Keratinocyte (primary cell): Measurements from ENCODE around the gene NOD2. TPM values are rescaled to one million over a fixed set of nuclear protein-coding genes. Genes with fewer than 3 reads are reported as not detected.

ENCODE experiments used
- DNase-seq: peaks from one replicate; pipeline ENCODE4 v3.0.0-alpha.2; 2011; ENCODE audit warnings: low read depth, missing footprints, low spot score
- FAIRE-seq: peaks from 2 replicates; lab custom pipeline; 2011; peaks lifted over from hg19 to GRCh38; lab: Jason Lieb, UNC
- H2AFZ ChIP-seq: 2 replicates; pipeline ENCODE4 v1.6.0; 2012; ENCODE audit warnings: low read length, control low read depth, inconsistent platforms; ENCODE audit not compliant: control insufficient read depth
- H3K27ac ChIP-seq: 2 replicates; pipeline ENCODE4 v1.5.1; 2011; ENCODE audit warnings: low read length; ENCODE audit not compliant: control insufficient read depth, insufficient read depth
- H3K27me3 ChIP-seq: 3 replicates; pipeline ENCODE4 v1.6.0; 2011; ENCODE audit warnings: low read length; ENCODE audit not compliant: control insufficient read depth, insufficient read depth; ENCODE audit errors: extremely low read depth
- H3K36me3 ChIP-seq, 2 experiments: 2 replicates in 1 of 2; 3 replicates in 1 of 2; pipeline ENCODE4 v1.5.1; 2011; ENCODE audit warnings: low read length in 2 of 2, mild to moderate bottlenecking in 1 of 2; ENCODE audit not compliant: control insufficient read depth in 2 of 2, insufficient read depth in 2 of 2; ENCODE audit errors: extremely low read depth in 1 of 2
- H3K4me1 ChIP-seq: 3 replicates; pipeline ENCODE4 v1.5.1; 2011; ENCODE audit warnings: low read length; ENCODE audit not compliant: control insufficient read depth, insufficient read depth; ENCODE audit errors: extremely low read depth
- H3K4me2 ChIP-seq: 3 replicates; pipeline ENCODE4 v1.6.0; 2011; ENCODE audit warnings: low read depth, low read length; ENCODE audit not compliant: control insufficient read depth, insufficient read depth; ENCODE audit errors: extremely low read depth
- H3K4me3 ChIP-seq, 3 experiments: fragments of 200-600 bp in 1 of 3; sonication (generic) in 1 of 3; 2 replicates in 2 of 3; 3 replicates in 1 of 3; pipeline ENCODE4 v1.5.1; 2011 to 2016; ENCODE audit warnings: low read length in 3 of 3, mild to moderate bottlenecking in 3 of 3, control low read depth in 2 of 3, inconsistent platforms in 1 of 3, low read depth in 1 of 3, mixed read lengths in 1 of 3, mixed run types in 1 of 3, moderate library complexity in 1 of 3; ENCODE audit not compliant: control insufficient read depth in 2 of 3, insufficient read depth in 2 of 3; ENCODE audit errors: extremely low read depth in 1 of 3
- H3K79me2 ChIP-seq: 2 replicates; pipeline ENCODE4 v1.6.0; 2012; ENCODE audit warnings: low read length; ENCODE audit not compliant: control insufficient read depth, insufficient read depth
- H3K9ac ChIP-seq: 3 replicates; pipeline ENCODE4 v1.6.0; 2011; ENCODE audit warnings: low read length; ENCODE audit not compliant: control insufficient read depth, insufficient read depth; ENCODE audit errors: extremely low read depth
- H3K9me1 ChIP-seq: 3 replicates; pipeline ENCODE4 v1.6.0; 2011; ENCODE audit warnings: low read length; ENCODE audit not compliant: control insufficient read depth, insufficient read depth; ENCODE audit errors: extremely low read depth
- H3K9me3 ChIP-seq: 2 replicates; pipeline ENCODE4 v1.5.1; 2012; ENCODE audit warnings: low read depth, low read length; ENCODE audit not compliant: control insufficient read depth
- H4K20me1 ChIP-seq: 3 replicates; pipeline ENCODE4 v1.6.0; 2011; ENCODE audit warnings: low read length; ENCODE audit not compliant: control insufficient read depth, insufficient read depth; ENCODE audit errors: extremely low read depth
- CTCF ChIP-seq, 3 experiments: IDR thresholded peaks in 1 of 3; conservative IDR thresholded peaks in 1 of 3; optimal IDR thresholded peaks in 1 of 3; 2 replicates in 2 of 3; 3 replicates in 1 of 3; pipeline versions ENCODE3 to v1.5.1; 2011; ENCODE audit warnings: low read length in 3 of 3, mild to moderate bottlenecking in 3 of 3, moderate library complexity in 2 of 3, control low read depth in 1 of 3, inconsistent platforms in 1 of 3; ENCODE audit not compliant: insufficient read depth in 2 of 3; ENCODE audit errors: extremely low read depth in 1 of 3
- EZH2 ChIP-seq: IDR thresholded peaks from one replicate; pipeline ENCODE4 v1.6.1; 2012; ENCODE audit warnings: inconsistent platforms, mild to moderate bottlenecking, low read length, moderate library complexity
- dilution Hi-C: fragments of 300-500 bp; cut with MboI; formaldehyde crosslinking; loops from one replicate; pipeline ENCODE4 v1.7.0; 2020; ENCODE audit warnings: low sequenced_read_pairs; ENCODE audit not compliant: extremely low pct_ligation_motif_present
- polyA plus RNA-seq, 5 experiments: library from polyadenylated mRNA; depleted of rRNA in 3 of 5; stranded (reverse) in 3 of 5; stranded (forward) in 1 of 5; unstranded in 1 of 5; fragments of >200 nt; gene quantifications; 1 replicate in 1 of 5; 2 replicates in 3 of 5; 3 replicates in 1 of 5; pipeline versions ENCODE4 v1.2.1 to v1.2.3, GENCODE V29; 2011 to 2012; ENCODE audit warnings: missing spikeins in 2 of 5, low read depth in 1 of 5, low replicate concordance in 1 of 5

Gene NOD2
- polyA plus RNA-seq, 1 donor (not counting 4 experiments of a cell fraction or from before 2014, with no cell fraction given), result 0.80 TPM

- Histone ChIP-seq H4K20me1 (no peaks in the 10 kb centered on the region), H3K4me1 (peaks cover 18% of the 10 kb centered on the region), H3K9me3 (no peaks in the 10 kb centered on the region), H3K27ac (peak overlapping the region; percentile 82), H3K4me3 (peak overlapping the region in 1 of 3 experiments; percentile 11), H3K9me1 (no peaks in the 10 kb centered on the region), H2AFZ (peak overlapping the region; percentile 20), H3K27me3 (no peaks in the 10 kb centered on the region), H3K9ac (peak overlapping the region; percentile 49), H3K79me2 (peaks cover 13% of the 10 kb centered on the region), H3K4me2 (peak overlapping the region; percentile 39), H3K36me3 (peaks cover 4 to 7% of the 10 kb centered on the region in 2 experiments)
- DNase-seq (no peak), FAIRE-seq (no peak)
- dilution Hi-C loops, result no loop called here
- TF ChIP-seq CTCF (optimal IDR thresholded peaks at IDR 0.05 in 1 of 3, IDR thresholded peaks at IDR 0.05 in 1 of 3, conservative IDR thresholded peaks at IDR 0.05 in 1 of 3; ENCODE audit: extremely low read depth in 1 of 3, insufficient read depth in 2 of 3, low read length in 3 of 3) (no peak), EZH2 (no peak)
Measured at GRCh38 chr16:50763211-50763610, 69.8 kb downstream of the NOD2 start.

GRCh38 chr16:50765260-50765659 is 71.9 kb downstream of the NOD2 start:
- peaks cover 2 to 6% of the 10 kb centered on the region in 2 experiments for H3K36me3 ChIP-seq
- H3K27ac ChIP-seq, result no peak overlapping the region
- FAIRE-seq, result no peak
- H3K79me2 ChIP-seq, result peaks cover 9% of the 10 kb centered on the region
- no peak overlapping the region for H3K4me2 ChIP-seq
- H3K4me3 ChIP-seq, result no peak overlapping the region
- no peaks in the 10 kb centered on the region for H4K20me1 ChIP-seq
- TF ChIP-seq EZH2 (no peak), CTCF (optimal IDR thresholded peaks at IDR 0.05 in 1 of 3, IDR thresholded peaks at IDR 0.05 in 1 of 3, conservative IDR thresholded peaks at IDR 0.05 in 1 of 3; ENCODE audit: extremely low read depth in 1 of 3, insufficient read depth in 2 of 3, low read length in 3 of 3) (no peak)
- no peaks in the 10 kb centered on the region for H3K9me3 ChIP-seq
- no peaks in the 10 kb centered on the region for H3K27me3 ChIP-seq
- no peak overlapping the region for H3K9ac ChIP-seq
- H3K9me1 ChIP-seq, result no peaks in the 10 kb centered on the region
- H2AFZ ChIP-seq, result no peak overlapping the region
- no peak for DNase-seq
- H3K4me1 ChIP-seq, result peaks cover 18% of the 10 kb centered on the region
- dilution Hi-C loops, result no loop called here
